HG02623 (cell line): ENCODE data around the gene CMKLR1.

Experiments
- ATAC-seq: cut with Tn5 transposase; IDR thresholded peaks from one replicate; pipeline ENCODE4 v1.9.1; 2021; ENCODE audit warnings: moderate library complexity; ENCODE audit not compliant: unreplicated experiment

CMKLR1 gene

GRCh38 chr12:108269224-108269623 lies 69.9 kb downstream of the CMKLR1 start:
- no peak for ATAC-seq

GRCh38 chr12:108268397-108268796 lies 70.7 kb downstream of the CMKLR1 start:
- ATAC-seq: no peak

GRCh38 chr12:108267450-108267849 lies 71.7 kb downstream of the CMKLR1 start:
- ATAC-seq: no peak

- ATAC-seq: no peak
Observed at GRCh38 chr12:108266131-108266530, 73.0 kb downstream of the CMKLR1 start.

GRCh38 chr12:108265505-108265904 lies 73.6 kb downstream of the CMKLR1 start:
- no peak for ATAC-seq

GRCh38 chr12:108260969-108261368 lies 78.1 kb downstream of the CMKLR1 start:
- ATAC-seq: no peak

GRCh38 chr12:108260039-108260438 lies 79.1 kb downstream of the CMKLR1 start:
- ATAC-seq: no peak

GRCh38 chr12:108257610-108258106 lies 81.5 kb downstream of the CMKLR1 start:
- ATAC-seq: no peak

- ATAC-seq: no peak
Observed at GRCh38 chr12:108257004-108257403, 82.1 kb downstream of the CMKLR1 start.

GRCh38 chr12:108255252-108255602 lies 83.9 kb downstream of the CMKLR1 start:
- ATAC-seq: no peak

- no peak for ATAC-seq
Observed at GRCh38 chr12:108254517-108255251, 84.4 kb downstream of the CMKLR1 start.

GRCh38 chr12:108254030-108254429 lies 85.1 kb downstream of the CMKLR1 start:
- no peak for ATAC-seq

- no peak for ATAC-seq
Observed at GRCh38 chr12:108253540-108253939, 85.6 kb downstream of the CMKLR1 start.

- ATAC-seq: no peak
Observed at GRCh38 chr12:108252523-108252922, 86.6 kb downstream of the CMKLR1 start.

- ATAC-seq: no peak
Observed at GRCh38 chr12:108248011-108248410, 91.1 kb downstream of the CMKLR1 start.

GRCh38 chr12:108247130-108247529 lies 92.0 kb downstream of the CMKLR1 start:
- ATAC-seq: no peak

- ATAC-seq: no peak
Observed at GRCh38 chr12:108241986-108242703, 97.0 kb downstream of the CMKLR1 start.

GRCh38 chr12:108240928-108241327 lies 98.2 kb downstream of the CMKLR1 start:
- no peak for ATAC-seq

GRCh38 chr12:108240027-108240785 lies 98.9 kb downstream of the CMKLR1 start:
- no peak for ATAC-seq

- ATAC-seq: no peak
Observed at GRCh38 chr12:108239378-108239777, 99.7 kb downstream of the CMKLR1 start.

GRCh38 chr12:108238474-108238873 lies 100.6 kb downstream of the CMKLR1 start:
- no peak for ATAC-seq
